Retina (tissue), 1 donor: Measurements from ENCODE around the gene IFITM2.
"Not testable (repeated sequence)": the region's sequence is repeated elsewhere in the genome, so short reads cannot be mapped to it uniquely, and the experiment has no call there.

Source experiments
- DNase-seq: peaks from one replicate; pipeline ENCODE4 v3.0.0-alpha.2; 2016

The IFITM2 gene

DNA sequence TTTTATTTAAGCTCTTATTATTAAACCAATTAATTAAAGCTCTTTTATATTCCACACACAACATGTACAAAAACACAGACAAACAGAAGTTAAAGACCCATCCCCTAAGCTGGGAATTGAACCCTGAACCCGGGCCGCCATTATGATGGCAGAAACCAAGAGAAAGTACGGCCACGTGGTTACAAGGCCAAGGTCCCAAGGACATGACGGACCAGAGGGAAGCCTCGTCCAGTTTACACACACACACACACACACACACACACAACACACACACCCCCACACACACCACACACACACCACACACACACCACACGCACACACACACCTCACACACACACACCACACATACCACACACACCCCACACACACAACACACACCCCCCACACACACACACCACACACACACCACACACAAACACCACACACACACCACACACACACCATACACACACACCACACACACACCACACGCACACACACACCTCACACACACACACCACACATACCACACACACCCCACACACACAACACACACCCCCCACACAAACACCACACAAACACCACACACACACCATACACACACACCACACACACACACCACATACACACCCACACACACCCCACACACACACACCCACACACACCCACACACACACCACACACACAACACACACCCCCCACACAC is 41.8 kb downstream of the IFITM2 start:
- not testable (repeated sequence) for DNase-seq

GRCh38 chr11:350033-350722 is 42.6 kb downstream of the IFITM2 start:
- DNase-seq = not testable (repeated sequence)

DNA sequence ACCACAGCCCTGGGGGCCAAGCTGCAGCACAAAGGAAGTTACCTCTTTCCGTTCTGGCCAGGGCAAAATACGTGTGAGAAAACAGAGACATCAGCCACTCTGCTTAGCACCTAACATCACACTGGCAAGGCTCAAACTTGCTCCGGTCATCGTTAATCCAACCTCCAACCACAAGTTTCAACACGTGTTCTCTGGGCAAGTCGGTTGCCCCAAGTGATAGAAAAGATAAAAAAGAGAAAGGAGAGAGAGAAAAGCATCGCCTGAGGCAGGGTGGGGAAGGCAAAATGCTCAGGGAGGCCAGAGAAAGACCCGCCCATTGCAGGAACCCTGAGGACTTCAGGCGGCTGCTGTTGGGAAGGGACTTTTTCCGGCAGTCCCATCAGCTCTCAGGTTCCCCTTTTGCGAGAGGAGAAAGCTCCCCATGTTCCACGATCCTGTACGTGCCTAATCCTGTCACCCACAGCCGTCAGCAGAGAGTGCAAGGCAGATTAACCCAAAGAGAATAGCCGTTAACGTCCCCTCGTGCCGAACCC is 43.2 kb downstream of the IFITM2 start:
- DNase-seq = no peak

- no peak for DNase-seq
Measured at GRCh38 chr11:351411-351810, 43.8 kb downstream of the IFITM2 start.

DNA sequence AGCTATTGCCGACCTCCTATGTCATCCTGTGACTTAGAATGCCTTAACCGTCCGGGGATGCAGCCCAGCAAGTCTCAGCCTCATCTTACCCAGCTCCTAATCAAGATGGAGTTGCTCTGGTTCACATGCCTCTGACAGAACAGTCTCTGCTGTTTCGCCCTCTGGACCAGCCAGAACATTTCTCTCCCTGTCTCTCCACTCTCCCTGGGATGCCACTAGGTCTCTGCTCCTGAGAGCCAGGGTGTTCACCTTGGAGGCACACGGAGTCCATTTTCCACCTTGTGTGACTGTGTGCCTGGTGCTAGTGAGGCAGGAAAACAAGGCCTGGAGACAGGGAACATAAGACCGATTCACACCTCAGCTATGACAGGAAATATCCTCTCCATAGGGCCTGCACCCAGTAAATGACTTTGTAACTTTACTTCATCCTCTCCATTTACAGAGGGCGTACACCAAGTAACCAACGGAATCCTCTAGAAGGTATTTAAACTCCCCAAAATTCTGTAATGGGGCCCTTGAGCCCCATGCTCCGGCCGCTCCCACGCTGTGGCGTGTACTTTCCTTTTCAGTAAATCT is 44.9 kb downstream of the IFITM2 start:
- DNase-seq = no peak

- no peak for DNase-seq
Measured at GRCh38 chr11:353179-353873, 45.7 kb downstream of the IFITM2 start.

- DNase-seq = peak; percentile 79
Measured at GRCh38 chr11:355581-356458, 48.2 kb downstream of the IFITM2 start.

DNA sequence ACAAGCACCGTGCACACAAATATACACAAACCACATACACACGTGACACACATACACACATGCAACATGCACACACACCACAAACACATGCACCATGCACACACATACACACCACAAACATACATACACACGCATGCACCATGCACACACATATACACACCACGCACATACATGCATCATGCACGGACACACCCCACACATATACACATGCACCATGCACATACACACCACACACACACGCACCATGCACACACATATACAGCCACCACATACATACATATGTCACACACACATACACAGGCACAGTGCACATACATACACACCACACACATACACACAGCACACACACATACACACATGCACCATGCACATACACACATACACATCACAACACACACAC is 49.0 kb downstream of the IFITM2 start:
- no peak for DNase-seq

DNA sequence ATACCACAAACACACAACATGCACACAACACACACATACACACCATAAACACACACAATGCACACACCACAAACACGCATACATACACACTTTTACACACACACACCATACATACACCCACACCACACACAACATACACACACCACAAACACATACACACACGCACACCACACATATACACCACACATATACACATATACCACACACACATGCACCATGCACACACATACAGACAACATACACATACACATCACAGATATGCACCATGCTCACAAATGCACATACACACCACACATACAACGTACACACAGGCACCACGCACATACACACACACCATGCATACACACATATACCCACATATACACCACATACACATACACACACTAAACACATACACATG is 50.0 kb downstream of the IFITM2 start:
- no peak for DNase-seq

- no peak for DNase-seq
Measured at GRCh38 chr11:358129-358800, 50.6 kb downstream of the IFITM2 start.
